T-helper 17 cell (primary cell): ENCODE data around the gene PXN. TPM values are rescaled to one million over a fixed set of nuclear protein-coding genes. Genes with fewer than 3 reads are reported as not detected.
"Not testable (repeated sequence)": the region's sequence is repeated elsewhere in the genome, so short reads cannot be mapped to it uniquely, and the experiment has no call there.

ENCODE experiments used
- ATAC-seq: fragments of 150-1000 bp; cut with Tn5 transposase; 2 replicates; pipeline ENCODE4 v1.10.0; 2021; ENCODE audit warnings: mild to moderate bottlenecking, moderate library complexity
- DNase-seq, 3 donors: peaks; one replicate each; pipeline versions ENCODE4 v3.0.0 to v3.0.0-alpha.2; 2020 to 2021
- H3K9me3 ChIP-seq: one replicate; pipeline ENCODE4 v1.7.0; 2013; ENCODE audit warnings: low read length, mild to moderate bottlenecking; ENCODE audit not compliant: control insufficient read depth, poor library complexity, severe bottlenecking
- H3K27ac Mint-ChIP-seq: one replicate; pipeline ENCODE4 v1.8.0; 2022; ENCODE audit warnings: mild to moderate bottlenecking, moderate library complexity, mixed read lengths
- H3K27me3 Mint-ChIP-seq: one replicate; pipeline ENCODE4 v1.8.0; 2022; ENCODE audit warnings: mixed read lengths
- H3K36me3 Mint-ChIP-seq: one replicate; pipeline ENCODE4 v1.8.0; 2022; ENCODE audit warnings: low read depth, mixed read lengths
- H3K4me1 Mint-ChIP-seq: one replicate; pipeline ENCODE4 v1.8.0; 2022; ENCODE audit warnings: mild to moderate bottlenecking, mixed read lengths
- H3K4me3 Mint-ChIP-seq: one replicate; pipeline ENCODE4 v1.8.0; 2022; ENCODE audit warnings: mild to moderate bottlenecking, moderate library complexity, mixed read lengths
- total RNA-seq, 4 donors: library from RNA in 2 of 4; stranded (reverse) in 2 of 4; gene quantifications; one replicate each; pipeline ENCODE4 v1.2.3 and lab custom pipeline; 2022 to 2026

PXN gene
- total RNA-seq, 2 donors from 2014 or later = 155 to 190 TPM

DNA sequence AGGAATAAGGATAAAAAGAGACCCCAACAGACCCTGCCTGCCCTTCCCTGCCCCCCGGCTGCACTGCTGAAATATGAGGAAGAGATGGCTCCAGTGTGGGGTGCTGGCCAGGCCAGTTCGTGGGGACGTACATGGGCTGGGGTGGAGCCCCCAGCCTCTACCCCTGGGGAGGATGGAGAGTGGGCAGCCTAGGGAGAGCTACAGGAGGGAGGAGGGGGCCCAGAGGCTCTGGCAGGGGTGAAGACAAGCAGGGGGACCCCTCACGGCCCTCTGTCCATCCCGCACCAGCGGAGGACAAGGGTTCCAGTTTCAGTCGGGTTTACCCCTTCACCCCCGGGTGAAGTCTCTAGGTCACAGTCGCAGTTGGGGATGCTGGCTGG, 53.6 kb downstream of the PXN start:
- no peak for ATAC-seq
- Mint-ChIP-seq H3K36me3 (peaks cover 9% of the 10 kb centered on the region), H3K27me3 (no peaks in the 10 kb centered on the region), H3K4me1 (peaks cover 3% of the 10 kb centered on the region), H3K27ac (no peak overlapping the region), H3K4me3 (no peak overlapping the region)
- DNase-seq = no peak
- no peaks in the 10 kb centered on the region for H3K9me3 ChIP-seq

DNA sequence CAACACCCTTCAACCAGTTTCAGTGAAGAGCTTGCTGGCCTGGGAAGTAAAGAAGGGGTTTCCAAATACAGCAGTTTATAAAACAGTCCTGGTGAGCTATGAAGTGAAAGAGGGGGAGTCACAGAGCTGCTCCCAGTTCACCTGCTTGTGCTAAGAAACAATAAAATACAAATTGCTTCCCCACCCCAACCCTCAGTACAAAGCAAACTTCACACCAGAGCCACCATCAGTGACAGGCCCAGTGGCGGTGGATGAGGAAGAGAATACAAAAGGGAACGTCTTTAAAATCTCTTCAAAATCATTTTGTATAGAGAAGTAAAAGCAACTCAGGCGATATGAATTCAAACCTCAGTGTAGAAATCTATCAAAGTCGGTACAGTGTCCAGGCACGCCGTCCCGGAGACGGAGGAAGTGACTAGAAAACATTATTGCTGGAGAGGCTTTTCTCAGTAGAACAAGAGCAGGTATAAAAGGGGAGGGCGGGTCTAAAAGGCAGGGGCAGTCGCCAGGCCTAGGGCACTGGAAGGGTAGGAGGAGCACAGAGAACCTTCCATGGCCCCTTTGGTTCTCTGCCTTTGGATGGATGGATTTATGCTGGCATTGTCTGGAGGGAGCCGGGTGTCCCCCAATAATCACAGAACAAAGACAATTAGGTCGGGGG, 54.2 kb downstream of the PXN start:
- Mint-ChIP-seq H3K36me3 (peaks cover 9% of the 10 kb centered on the region), H3K4me1 (peaks cover 5% of the 10 kb centered on the region), H3K4me3 (no peak overlapping the region), H3K27me3 (no peaks in the 10 kb centered on the region), H3K27ac (no peak overlapping the region)
- no peaks in the 10 kb centered on the region for H3K9me3 ChIP-seq
- DNase-seq = no peak
- no peak for ATAC-seq

DNA sequence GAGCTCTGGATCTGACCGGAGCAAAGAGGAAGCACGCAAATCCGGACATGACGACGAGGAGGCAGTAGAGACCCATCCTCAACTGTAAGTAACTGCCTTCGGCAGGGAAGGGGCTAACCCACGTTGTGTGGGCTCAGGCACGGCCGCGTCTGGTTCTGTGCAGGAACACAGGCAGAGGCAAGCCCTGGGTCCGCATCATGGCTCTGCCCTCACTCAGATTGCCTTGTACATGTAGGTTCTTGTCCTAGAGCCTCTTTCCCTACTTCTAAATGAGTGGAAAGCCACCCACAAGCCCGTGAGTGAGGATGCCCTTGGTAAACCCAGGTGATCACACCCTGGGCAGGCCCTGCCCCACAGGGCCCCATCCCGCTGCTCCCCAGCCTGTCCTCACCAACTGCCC, 55.7 kb downstream of the PXN start:
- H3K4me1 Mint-ChIP-seq = peaks cover 6% of the 10 kb centered on the region
- no peak overlapping the region for H3K27ac Mint-ChIP-seq
- H3K27me3 Mint-ChIP-seq = no peaks in the 10 kb centered on the region
- ATAC-seq = peak; percentile 18
- no peak for DNase-seq
- H3K36me3 Mint-ChIP-seq = peaks cover 3% of the 10 kb centered on the region
- H3K9me3 ChIP-seq = no peaks in the 10 kb centered on the region
- no peak overlapping the region for H3K4me3 Mint-ChIP-seq

DNA sequence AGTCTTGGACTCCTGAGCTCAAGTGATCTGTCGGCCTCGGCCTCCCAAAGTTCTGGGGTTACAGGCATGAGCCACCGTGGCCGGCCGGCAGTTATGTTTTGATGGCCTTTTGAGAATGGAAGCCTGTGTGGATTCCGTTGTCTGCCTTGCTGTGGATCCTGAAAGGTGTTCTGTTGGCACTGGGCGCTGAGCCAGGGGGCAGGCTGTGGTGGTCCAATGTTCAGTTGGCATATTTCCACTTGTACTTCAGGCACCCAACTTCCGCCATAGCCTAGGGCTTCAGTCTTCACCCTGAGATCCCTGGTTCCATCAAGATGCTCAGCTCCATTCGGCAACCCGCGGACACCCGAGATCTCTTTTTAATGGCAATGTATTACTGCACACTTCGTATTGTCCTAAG, 58.3 kb downstream of the PXN start:
- no peaks in the 10 kb centered on the region for H3K27me3 Mint-ChIP-seq
- H3K9me3 ChIP-seq = no peaks in the 10 kb centered on the region
- H3K27ac Mint-ChIP-seq = no peak overlapping the region

DNA sequence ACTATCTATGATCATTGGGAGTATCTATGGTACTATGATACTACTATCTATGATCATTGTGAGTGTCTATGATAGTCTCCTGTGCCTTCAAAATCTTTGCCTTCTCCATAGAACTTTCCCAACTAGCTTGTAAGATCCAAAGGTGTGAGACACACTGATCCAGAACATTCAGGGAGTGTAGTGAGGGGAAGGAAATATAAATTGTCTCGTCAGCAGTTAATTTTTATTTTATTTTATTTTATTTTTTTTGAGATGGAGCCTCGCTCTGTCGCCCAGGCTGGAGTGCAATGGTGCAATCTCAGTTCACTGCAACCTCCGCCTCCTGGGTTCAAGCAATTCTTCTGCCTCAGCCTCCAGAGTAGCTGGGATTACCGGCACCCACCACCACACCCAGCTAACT, 58.7 kb downstream of the PXN start:
- not testable (repeated sequence) for H3K36me3 Mint-ChIP-seq, ATAC-seq, H3K4me1 Mint-ChIP-seq, DNase-seq, H3K27me3 Mint-ChIP-seq, H3K4me3 Mint-ChIP-seq, H3K9me3 ChIP-seq
- peak overlapping the region; percentile 53 for H3K27ac Mint-ChIP-seq

More for the DNA sequence above, 58.3 kb downstream of the PXN start:
- ATAC-seq (no peak), DNase-seq (no peak)
- H3K4me3 Mint-ChIP-seq = no peak overlapping the region
- peaks cover 7% of the 10 kb centered on the region for H3K4me1 Mint-ChIP-seq
- peaks cover 3% of the 10 kb centered on the region for H3K36me3 Mint-ChIP-seq

DNA sequence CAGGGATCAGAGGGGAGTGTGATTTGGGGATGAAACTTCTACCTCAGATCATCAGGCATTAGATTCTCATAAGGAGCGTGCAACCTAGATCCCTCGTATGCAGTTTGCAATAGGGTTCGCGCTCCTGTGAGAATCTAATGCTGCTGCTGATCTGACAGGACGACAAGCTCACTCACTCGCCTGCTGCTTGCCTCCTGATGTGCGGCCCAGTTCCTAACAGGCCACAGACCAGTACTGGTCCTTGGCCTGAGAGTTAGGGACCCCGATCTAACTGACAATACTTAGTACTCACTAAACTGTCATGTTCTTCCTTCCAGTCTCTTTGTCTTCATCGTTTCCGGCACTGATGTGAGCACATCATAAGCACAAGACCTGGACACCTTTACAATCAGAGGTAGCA, 59.3 kb downstream of the PXN start:
- H3K9me3 ChIP-seq = no peaks in the 10 kb centered on the region
- Mint-ChIP-seq H3K27me3 (no peaks in the 10 kb centered on the region), H3K4me1 (peaks cover 6% of the 10 kb centered on the region), H3K36me3 (no peaks in the 10 kb centered on the region), H3K4me3 (no peak overlapping the region), H3K27ac (peak overlapping the region; percentile 53)
- ATAC-seq (no peak), DNase-seq (no peak)

DNA sequence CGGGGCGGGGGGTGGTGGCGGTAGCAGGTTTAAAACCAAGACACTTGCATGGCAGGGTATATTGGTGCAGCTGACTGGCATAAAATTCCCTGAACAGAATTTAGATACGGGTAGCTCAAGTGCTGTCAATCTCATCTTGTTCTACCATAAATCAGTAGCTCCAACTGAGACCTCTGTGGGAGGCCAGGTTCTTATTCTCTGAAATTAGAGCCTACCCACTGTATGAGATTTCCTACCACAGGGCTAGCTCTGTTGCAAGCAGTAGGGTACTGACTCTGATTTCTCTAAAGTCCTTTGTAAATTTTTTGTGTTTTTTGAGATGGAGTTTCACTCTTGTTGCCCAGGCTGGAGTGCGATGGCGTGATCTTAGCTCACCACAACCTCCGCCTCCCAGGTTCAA, 61.4 kb downstream of the PXN start:
- Mint-ChIP-seq H3K4me1 (peaks cover 13% of the 10 kb centered on the region), H3K36me3 (peaks cover 3% of the 10 kb centered on the region), H3K4me3 (no peak overlapping the region), H3K27ac (no peak overlapping the region), H3K27me3 (no peaks in the 10 kb centered on the region)
- DNase-seq (no peak), ATAC-seq (no peak)
- H3K9me3 ChIP-seq = no peaks in the 10 kb centered on the region

DNA sequence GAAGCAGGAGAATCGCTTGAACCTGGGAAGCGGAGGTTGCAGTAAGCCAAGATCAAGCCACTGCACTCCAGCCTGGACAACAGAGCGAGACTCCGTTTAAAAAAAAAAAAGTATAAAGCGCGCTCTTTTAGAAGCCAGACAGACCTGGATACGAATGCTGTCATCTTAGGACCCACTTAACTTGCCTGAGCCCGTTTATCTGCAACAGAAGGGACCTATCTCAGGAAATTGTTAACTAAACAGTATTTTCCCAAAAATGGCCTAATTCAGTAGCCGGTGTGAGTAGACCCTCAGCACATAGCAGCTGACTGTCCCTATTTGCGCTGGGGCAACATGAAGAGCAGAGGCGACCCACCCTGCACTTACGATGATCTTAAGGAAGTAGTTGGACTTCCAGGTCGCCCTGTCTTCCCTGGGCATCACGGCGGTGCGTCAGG, 65.1 kb downstream of the PXN start:
- no peaks in the 10 kb centered on the region for H3K27me3 Mint-ChIP-seq
- H3K4me1 Mint-ChIP-seq = peaks cover 14% of the 10 kb centered on the region
- H3K27ac Mint-ChIP-seq = peak overlapping the region; percentile 99
- H3K4me3 Mint-ChIP-seq = peak overlapping the region; percentile 95
- ATAC-seq (no peak), DNase-seq (no peak)
- no peaks in the 10 kb centered on the region for H3K9me3 ChIP-seq
- peaks cover 3% of the 10 kb centered on the region for H3K36me3 Mint-ChIP-seq

DNA sequence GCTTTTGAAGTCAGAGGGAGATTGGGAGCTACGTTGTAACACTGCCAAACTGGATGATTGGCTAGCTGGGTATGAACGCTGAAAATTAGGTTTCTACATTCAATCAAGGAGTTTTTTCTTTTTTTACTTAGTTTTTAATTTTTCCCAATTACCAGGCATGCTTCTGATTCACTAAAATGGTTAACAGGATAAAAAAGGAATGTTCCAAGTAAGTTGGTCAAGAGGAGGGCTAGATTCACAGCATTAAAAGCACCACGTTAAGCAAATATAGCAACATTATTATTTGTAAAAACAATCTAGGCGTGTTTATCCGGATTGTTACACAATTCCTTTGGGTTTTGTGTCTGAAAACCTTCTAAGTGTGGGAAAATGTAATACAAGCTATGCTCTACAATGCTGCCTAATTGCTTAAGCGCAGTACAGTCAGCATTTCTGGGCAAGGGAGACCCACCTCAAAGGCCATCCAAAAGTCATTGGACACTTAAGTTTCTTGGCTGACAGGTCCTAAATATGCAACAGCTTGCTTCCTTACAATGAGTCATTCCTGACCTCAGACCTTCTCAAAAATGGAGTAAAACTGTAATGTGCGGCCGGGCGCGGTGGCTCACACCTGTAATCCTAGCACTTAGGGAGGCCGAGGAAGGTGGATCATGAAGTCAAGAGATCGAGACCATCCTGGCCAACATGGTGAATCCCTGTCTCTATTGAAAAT, 65.8 kb downstream of the PXN start:
- Mint-ChIP-seq H3K27ac (peak overlapping the region; percentile 99), H3K36me3 (peaks cover 3% of the 10 kb centered on the region), H3K4me3 (peak overlapping the region; percentile 95), H3K27me3 (no peaks in the 10 kb centered on the region), H3K4me1 (peaks cover 19% of the 10 kb centered on the region)
- ATAC-seq (no peak), DNase-seq (no peak)
- no peaks in the 10 kb centered on the region for H3K9me3 ChIP-seq

DNA sequence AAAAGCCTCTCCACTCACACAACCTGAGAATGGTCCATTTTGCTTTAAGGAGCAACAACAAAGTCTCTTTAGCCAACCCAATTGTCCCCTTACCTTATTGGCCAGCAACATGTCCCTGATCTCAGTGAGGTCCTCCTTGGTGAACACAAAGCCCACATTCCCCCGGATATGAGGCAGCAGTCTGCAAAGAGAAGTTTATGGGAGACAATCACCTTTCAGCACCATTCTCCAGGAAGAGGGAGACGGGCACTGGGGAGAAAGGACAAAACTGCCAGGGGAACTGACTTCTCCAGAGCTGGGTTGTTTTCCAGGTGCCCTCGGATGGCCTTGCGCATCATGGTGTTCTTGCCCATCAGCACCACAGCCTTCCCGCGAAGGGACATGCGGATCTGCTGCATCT, 66.5 kb downstream of the PXN start:
- Mint-ChIP-seq H3K27ac (peak overlapping the region; percentile 99), H3K27me3 (no peaks in the 10 kb centered on the region), H3K36me3 (peaks cover 3% of the 10 kb centered on the region), H3K4me3 (peak overlapping the region; percentile 95), H3K4me1 (peaks cover 20% of the 10 kb centered on the region)
- ATAC-seq (no peak), DNase-seq (no peak)
- H3K9me3 ChIP-seq = no peaks in the 10 kb centered on the region

DNA sequence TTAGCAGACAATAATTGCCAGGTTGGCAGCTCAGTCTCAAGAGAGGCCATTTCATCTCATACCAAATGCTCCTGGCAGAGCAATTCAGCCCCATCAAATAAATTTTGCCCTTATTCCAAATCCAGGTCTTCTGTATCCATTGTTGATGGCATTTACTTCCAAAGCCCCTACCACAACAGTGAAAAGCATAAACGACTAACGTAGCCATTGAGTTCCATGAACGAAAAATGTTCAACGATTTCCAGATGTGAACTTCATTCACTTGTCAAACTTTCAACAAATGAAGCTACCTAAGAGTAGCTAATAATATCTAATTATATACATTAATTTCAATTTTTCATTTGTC, 68.0 kb downstream of the PXN start:
- H3K4me1 Mint-ChIP-seq = peaks cover 26% of the 10 kb centered on the region
- ATAC-seq = no peak
- peaks cover 3% of the 10 kb centered on the region for H3K36me3 Mint-ChIP-seq
- no peak overlapping the region for H3K4me3 Mint-ChIP-seq
- DNase-seq = no peak
- H3K27me3 Mint-ChIP-seq = no peaks in the 10 kb centered on the region
- H3K27ac Mint-ChIP-seq = peak overlapping the region; percentile 98
- no peaks in the 10 kb centered on the region for H3K9me3 ChIP-seq

DNA sequence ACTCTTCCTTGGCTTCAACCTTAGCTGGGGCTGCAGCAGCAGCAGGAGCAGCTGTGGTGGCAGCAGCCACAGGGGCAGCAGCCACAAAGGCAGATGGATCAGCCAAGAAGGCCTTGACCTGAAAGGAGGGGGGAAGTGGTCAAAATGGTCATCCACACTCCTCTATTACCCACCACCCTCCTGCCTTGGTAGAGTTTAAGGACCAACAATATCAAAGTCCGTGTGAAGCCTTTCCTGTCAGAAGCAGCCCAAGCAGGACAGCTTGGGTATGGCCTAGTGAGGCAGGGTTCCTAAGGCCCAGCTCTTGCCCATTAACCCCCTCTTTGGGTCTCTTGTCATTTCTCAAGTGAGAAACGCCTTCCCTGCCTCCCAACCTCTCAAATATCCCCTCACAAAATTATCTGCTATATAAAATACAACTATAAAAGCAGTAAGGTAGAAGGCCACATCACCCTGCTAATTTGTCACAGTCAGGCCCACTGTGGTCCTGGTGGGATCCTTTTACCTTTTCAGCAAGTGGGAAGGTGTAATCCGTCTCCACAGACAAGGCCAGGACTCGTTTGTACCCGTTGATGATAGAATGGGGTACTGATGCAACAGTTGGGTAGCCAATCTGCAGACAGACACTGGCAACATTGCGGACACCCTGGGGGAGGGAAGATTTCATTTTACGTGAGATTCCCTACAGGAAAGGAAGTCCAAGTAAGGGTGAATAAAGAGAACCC, 68.6 kb downstream of the PXN start:
- H3K27me3 Mint-ChIP-seq, H3K36me3 Mint-ChIP-seq, DNase-seq, H3K9me3 ChIP-seq, ATAC-seq: not testable (repeated sequence)
- H3K4me3 Mint-ChIP-seq = peak overlapping the region; percentile 9
- peak overlapping the region; percentile 98 for H3K27ac Mint-ChIP-seq
- peaks cover 23% of the 10 kb centered on the region for H3K4me1 Mint-ChIP-seq

DNA sequence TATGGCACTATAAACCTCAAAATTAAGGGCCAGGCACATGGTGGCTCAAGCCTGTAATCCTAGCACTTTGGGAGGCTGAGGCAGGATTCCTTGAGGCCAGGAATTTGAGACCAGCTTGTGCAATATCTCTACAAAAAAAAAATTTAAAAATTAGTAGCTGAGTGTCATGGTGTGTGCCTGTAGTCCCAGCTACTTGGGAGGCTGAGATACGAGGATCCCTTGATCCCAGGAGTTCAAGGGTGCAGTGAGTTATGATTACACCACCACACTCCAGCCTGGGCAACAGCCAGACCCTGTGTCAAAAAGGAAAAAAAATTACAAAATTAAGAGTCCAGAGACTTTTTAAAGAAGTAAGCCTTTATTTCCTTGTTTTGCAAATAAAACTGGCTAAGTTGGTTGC, 69.2 kb downstream of the PXN start:
- H3K4me1 Mint-ChIP-seq = peaks cover 26% of the 10 kb centered on the region
- H3K9me3 ChIP-seq = no peaks in the 10 kb centered on the region
- DNase-seq (no peak), ATAC-seq (no peak)
- H3K27ac Mint-ChIP-seq = peak overlapping the region; percentile 98
- peaks cover 3% of the 10 kb centered on the region for H3K36me3 Mint-ChIP-seq
- no peak overlapping the region for H3K4me3 Mint-ChIP-seq
- H3K27me3 Mint-ChIP-seq = no peaks in the 10 kb centered on the region
